T-helper 9 cell (primary cell): ENCODE results near the gene DDX47.

Experiments
- DNase-seq: peaks from one replicate; pipeline ENCODE4 v3.0.0-alpha.2; 2020
- total RNA-seq, 2 donors: gene quantifications; one replicate each; lab custom pipeline; 2026; lab: John Stamatoyannopoulos, UW

DDX47 gene
- 4.8 to 34.8 reads per million in 2 donors for total RNA-seq

GRCh38 chr12:12813120-12814101 lies at the start of gene DDX47:
TSS of gene DDX47 (plus strand) at chr12:12813346. CDS start at chr12:12813368, 22 bp downstream.
- peak; percentile 99 for DNase-seq

GRCh38 chr12:12764824-12765223 lies 48.3 kb upstream of the DDX47 start:
- no peak for DNase-seq

DNA sequence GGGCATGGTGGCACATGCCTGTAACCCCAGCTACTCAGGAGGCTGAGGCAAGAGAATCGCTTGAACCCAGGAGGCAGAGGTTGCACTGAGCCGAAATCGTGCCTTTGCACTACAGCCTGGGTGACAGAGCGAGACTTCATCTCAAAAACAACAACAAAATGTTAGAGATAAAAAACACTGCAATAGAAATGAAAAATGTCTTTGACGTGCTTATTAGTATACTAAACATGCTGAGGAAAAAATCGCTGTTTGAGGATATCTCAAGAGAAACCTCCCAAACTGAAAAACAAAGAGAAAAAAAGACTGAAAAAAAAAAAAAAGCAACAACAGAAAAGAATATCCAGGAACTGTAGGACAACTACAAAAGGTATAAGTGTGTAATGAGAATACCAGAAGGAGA lies 42.9 kb upstream of the DDX47 start:
- no peak for DNase-seq

- no peak for DNase-seq
Measured at GRCh38 chr12:12774791-12775190, 38.4 kb upstream of the DDX47 start.

DNA sequence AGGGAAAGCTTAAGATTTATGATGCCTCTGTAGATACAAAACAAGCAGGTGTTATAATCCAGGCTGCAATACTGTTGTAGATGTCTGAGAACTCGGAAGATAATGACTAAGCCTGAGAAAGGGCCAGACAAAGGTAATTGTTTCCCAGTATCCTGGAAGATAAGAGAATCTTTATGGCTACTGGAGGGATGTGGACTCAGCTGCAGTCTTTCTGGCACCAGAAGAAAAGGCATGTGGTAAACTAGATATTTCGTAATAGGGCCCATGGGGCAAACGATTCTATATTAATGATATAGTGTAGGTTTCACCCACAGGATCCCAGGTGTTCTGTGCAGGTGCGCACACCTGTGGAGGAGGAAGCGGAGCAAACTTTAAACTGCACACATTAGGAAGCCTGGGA lies 36.9 kb upstream of the DDX47 start:
- DNase-seq, result no peak

DNA sequence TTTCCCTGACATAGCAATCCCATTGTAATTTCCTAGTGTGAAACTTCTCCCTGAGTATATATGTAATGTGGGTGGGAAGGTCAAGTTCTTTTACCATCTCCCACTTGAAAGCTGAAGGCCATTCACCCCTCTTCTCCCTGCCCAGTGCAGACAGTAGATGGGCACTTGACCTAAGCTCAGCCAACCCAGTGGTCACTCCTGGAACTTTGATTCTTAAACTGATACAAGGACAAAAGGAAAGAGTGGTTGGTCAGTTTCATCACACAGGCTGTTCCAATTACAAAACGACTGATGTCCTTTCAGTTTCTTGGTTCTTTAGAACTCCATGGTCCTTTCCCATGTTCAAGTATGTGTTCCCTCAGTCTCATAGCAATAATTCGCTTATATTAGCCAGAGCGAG lies 36.1 kb upstream of the DDX47 start:
- DNase-seq, result no peak

DNA sequence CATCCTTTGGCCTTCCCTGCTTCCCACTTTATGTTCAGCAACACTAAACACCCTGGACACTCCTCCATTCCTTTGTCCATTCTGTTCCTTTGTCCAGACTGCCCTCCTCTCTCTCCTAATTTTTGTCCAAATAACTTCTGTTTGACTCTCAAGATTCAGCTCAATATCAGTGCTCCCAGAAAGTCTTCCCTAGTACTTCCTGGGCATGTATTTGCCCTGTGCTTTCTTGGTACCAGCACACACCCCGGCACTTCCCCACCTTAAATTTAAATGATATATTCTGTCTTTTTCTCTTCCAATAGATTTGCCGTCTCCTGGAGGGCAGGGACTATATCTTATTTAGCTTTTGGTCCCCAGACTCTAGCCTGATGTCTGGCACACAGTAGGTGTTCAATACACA lies 34.1 kb upstream of the DDX47 start:
- DNase-seq, result no peak

DNA sequence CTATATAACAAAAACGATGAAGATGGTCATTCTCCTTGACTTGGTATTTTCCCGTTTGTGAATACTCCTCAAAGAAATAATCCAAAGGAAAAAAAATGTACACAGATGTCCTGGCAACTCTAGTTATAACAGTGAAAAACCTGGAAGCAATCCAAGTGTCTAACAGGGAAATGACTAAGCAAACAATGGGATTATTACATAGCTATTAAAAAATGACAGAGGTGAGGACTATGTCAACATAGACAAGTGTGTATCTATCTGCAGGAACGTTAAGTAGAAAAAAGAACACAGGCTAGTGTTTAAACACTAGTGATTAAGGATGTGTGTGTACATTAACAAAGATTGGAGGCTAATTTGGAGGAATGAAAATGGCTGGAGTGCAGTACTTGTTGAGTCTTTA lies 33.6 kb upstream of the DDX47 start:
- no peak for DNase-seq

- no peak for DNase-seq
Measured at GRCh38 chr12:12784116-12784515, 29.0 kb upstream of the DDX47 start.

GRCh38 chr12:12784911-12785814 lies 28.0 kb upstream of the DDX47 start, which contains the start of gene APOLD1:
TSS of gene APOLD1 (plus strand) at chr12:12785659. CDS start at chr12:12785692, 33 bp downstream.
- DNase-seq, result no peak

- DNase-seq, result no peak
Measured at GRCh38 chr12:12786351-12786705, 26.8 kb upstream of the DDX47 start.

DNA sequence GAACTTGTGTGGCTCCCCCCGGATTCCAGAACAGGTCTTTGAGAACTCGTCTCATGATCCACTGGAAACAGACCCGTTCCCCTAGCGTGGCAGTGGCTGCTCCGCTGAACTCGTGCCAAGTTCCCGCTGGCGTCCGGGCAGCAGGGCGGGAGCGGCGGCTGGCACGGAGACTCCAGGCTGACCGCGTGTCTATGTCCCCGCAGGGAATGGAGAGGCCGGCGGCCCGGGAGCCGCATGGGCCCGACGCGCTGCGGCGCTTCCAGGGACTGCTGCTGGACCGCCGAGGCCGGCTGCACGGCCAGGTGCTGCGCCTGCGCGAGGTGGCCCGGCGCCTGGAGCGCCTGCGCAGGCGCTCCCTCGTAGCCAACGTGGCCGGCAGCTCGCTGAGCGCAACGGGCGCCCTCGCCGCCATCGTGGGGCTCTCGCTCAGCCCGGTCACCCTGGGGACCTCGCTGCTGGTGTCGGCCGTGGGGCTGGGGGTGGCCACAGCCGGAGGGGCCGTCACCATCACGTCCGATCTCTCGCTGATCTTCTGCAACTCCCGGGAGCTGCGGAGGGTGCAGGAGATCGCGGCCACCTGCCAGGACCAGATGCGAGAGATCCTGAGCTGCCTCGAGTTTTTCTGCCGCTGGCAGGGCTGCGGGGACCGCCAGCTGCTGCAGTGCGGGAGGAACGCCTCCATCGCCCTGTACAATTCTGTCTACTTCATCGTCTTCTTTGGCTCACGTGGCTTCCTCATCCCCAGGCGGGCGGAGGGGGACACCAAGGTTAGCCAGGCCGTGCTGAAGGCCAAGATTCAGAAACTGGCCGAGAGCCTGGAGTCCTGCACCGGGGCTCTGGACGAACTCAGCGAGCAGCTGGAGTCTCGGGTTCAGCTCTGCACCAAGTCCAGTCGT lies 26.2 kb upstream of the DDX47 start:
- peak; percentile 56 for DNase-seq

DNA sequence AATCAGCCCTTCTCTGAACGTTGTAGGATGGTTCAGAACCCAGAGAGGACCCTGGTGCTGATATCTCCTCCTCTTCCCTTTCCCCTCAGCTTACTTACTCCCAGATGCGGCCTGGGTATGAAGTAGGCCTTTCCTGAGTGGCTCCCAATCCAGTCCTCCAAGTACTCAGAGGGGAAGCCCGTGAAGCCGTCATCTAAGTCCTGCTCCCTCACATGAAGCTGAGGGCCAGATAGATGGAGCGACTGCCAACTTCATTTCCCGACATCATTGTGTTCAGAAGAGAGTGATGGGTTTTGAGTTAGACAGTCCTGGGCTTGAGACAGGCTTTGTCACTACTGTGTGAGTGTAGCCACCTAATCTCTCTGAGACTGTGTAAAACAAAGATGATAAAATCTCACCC lies 25.0 kb upstream of the DDX47 start:
- DNase-seq, result no peak

DNA sequence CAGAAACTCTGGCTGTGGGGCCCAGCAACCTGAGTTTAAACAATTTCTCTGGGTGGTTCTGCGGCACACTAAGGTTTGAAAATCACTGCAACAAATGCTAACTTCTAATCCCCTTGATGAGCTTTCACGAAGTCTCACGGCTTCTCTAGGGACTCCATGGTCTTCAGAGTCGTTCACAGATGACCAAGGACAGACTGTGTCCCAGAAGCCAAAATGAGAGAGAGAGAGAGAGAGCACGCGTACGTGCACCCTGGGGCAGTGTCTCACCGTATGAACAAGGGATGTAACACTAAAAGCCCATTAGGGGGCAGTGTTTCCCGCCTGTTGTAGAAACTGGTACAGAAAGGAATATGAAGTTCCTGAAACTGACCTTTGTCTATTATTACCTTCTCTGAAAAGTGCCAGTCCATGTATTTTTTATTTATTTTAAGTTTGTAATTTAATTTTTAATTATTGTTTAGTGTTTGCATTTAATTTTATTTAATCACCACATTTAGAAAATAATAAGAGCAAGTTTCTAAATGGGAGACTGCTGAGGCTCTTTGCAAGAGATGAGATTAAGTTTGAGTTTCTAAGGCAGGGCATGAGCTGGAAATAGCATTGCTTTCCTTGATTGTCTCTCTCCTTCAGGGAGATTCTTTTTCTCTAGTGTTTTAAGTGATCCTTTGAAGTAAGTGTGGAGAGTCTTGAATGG lies 24.3 kb upstream of the DDX47 start:
- DNase-seq, result peak; percentile 43

- no peak for DNase-seq
Measured at GRCh38 chr12:12790956-12791355, 22.2 kb upstream of the DDX47 start.

DNA sequence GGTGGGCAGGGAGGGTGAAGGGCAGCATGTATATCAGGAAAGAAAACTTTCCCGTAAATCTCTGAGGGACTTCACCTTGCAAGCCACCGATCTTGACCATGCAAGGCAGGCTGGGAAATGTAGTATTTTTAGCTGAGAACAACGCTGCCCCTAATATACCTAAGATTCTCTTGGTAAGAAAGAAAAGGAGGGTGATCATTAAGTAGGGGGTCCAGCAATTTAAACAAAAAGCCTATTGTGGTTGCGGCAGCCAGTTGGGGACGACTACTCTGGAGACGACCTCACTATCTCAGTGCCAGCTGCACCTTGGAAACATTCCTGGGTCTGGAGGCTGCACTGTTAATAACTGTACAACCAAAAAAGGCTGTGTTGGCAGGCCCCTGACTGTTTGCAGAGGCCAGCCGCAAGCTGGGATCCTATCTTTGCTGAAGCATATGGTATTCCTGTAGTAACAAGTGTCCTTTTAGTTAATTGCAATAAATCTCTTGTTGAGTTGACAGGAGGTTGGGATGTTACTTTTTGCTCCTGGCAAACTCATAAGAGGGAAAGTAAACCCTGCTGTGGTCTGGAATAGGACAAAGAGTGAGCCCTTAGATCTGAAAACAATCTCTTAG lies 21.3 kb upstream of the DDX47 start:
- no peak for DNase-seq

GRCh38 chr12:12792421-12792820 lies 20.7 kb upstream of the DDX47 start:
- no peak for DNase-seq

DNA sequence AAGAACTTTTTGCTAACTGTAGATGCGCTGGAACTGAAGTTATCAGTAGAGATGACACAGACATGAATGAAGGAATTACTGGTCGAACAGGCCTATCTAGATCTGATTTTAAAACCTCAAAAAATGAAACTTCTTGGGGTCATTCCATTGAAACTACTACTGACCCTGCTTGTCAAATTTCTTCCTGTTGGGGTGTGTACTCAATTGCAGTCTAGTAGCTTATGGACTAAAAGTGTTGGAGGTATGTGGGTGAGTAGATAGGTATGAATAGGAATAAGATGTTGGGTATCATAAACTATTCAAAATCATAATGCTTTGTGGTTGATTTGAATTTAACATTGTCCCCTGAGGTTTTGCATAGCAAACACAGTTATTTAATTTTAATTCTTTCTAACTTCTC lies 18.5 kb upstream of the DDX47 start:
- DNase-seq, result no peak

DNA sequence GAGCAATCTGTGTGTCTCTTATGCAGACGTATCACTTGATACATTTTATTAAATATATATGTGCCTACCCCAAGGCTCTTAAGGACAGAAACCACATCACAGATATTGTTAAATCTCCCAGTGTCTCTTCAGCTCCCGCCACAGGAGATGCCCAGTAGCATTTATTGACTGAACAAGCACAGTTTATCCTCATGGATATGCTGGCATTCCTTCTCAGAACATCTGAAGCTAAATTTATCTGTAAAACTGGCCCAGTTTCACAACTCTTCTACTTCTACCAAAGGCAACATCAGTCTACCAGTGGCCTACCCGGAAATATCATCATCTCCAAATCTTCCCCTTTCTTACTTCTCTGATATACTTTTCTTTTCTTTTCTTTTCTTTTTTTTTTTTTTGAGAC lies 17.0 kb upstream of the DDX47 start:
- no peak for DNase-seq

DNA sequence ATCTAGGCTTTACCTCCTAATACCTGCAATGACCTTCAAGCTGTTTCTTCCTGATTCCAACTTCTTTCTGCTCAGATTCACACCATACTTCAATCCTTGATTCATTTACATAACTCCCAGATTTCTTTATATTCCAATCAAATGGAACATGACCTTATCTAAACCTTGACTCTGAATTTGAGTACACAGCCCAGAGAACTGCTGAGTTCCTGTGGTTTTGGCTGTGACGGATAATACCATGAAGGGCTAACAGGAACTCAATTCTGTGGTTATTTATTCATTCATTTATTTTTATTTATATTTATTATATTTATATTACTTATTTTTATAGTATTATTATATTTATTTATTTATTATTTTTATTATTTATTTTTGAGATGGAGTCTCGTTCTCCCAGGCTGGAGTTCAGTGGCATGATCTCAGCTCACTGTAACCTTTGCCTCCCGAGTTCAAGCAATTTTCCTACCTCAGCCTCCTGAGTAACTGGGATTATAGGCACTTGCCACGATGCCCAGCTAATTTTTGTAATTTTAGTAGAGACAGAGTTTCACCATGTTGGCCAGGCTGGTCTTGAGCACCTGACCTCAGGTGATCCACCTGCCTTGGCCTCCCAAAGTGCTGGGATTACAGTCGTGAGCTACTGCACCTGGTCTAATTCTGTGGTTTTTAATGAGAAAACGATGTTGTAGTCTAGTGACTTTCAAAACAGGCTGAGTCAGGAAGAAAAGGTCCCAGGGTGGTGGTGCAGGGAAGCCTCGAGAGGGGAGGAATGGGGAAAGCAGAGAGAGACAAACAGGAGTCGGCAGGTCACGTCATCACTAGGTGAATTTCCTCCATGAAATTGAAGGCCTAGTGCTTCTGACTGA lies 16.0 kb upstream of the DDX47 start:
- DNase-seq, result no peak
